Measurements from ENCODE around the gene RGS3.

RGS3 gene

GRCh38 chr9:113619491-113620376 is 156.2 kb downstream of the RGS3 start:
- no peak for DNase-seq (ENCODE audit: low read depth)

GRCh38 chr9:113620377-113621161 is 157.0 kb downstream of the RGS3 start:
- peak; percentile 87 for DNase-seq (ENCODE audit: low read depth)

GRCh38 chr9:113621309-113621791 is 157.8 kb downstream of the RGS3 start:
- DNase-seq (ENCODE audit: low read depth): peak; percentile 94

- DNase-seq (ENCODE audit: low read depth): peak; percentile 56
These were observed 158.5 kb downstream of the RGS3 start for GRCh38 chr9:113621980-113622379.

GRCh38 chr9:113622600-113623400 is 159.3 kb downstream of the RGS3 start:
- DNase-seq (ENCODE audit: low read depth): peak; percentile 63

- DNase-seq (ENCODE audit: low read depth): no peak
These were observed 160.4 kb downstream of the RGS3 start for GRCh38 chr9:113623851-113624485.

- DNase-seq (ENCODE audit: low read depth): peak; percentile 61
These were observed 161.2 kb downstream of the RGS3 start for GRCh38 chr9:113624721-113625120.

GRCh38 chr9:113625486-113625885 is 162.0 kb downstream of the RGS3 start:
- no peak for DNase-seq (ENCODE audit: low read depth)

- DNase-seq (ENCODE audit: low read depth): no peak
These were observed 163.4 kb downstream of the RGS3 start for GRCh38 chr9:113626735-113627495.

GRCh38 chr9:113628621-113629020 is 165.1 kb downstream of the RGS3 start:
- no peak for DNase-seq (ENCODE audit: low read depth)

- DNase-seq (ENCODE audit: low read depth): no peak
These were observed 167.0 kb downstream of the RGS3 start for GRCh38 chr9:113630386-113631136.

- peak; percentile 85 for DNase-seq (ENCODE audit: low read depth)
These were observed 167.7 kb downstream of the RGS3 start for GRCh38 chr9:113631137-113631765.

GRCh38 chr9:113631871-113632665 is 168.5 kb downstream of the RGS3 start:
- peak; percentile 26 for DNase-seq (ENCODE audit: low read depth)

GRCh38 chr9:113632776-113633590 is 169.5 kb downstream of the RGS3 start:
- no peak for DNase-seq (ENCODE audit: low read depth)

GRCh38 chr9:113633782-113634595 is 170.5 kb downstream of the RGS3 start:
- no peak for DNase-seq (ENCODE audit: low read depth)

GRCh38 chr9:113634596-113635515 is 171.3 kb downstream of the RGS3 start:
- no peak for DNase-seq (ENCODE audit: low read depth)

Measured in fibroblast of gingiva (primary cell).